Endothelial cell (in vitro differentiated cells): ENCODE data around the gene NOTO. TPM values are rescaled to one million over a fixed set of nuclear protein-coding genes. Genes with fewer than 3 reads are reported as not detected.

Source experiments
- DNase-seq: peaks from one replicate; pipeline ENCODE4 v3.0.0; 2021; ENCODE audit warnings: low spot score
- H3K27ac Mint-ChIP-seq: one replicate; pipeline ENCODE4 v1.8.0; 2021; ENCODE audit warnings: mixed read lengths, inconsistent platforms; ENCODE audit not compliant: unreplicated experiment
- H3K27me3 Mint-ChIP-seq: one replicate; pipeline ENCODE4 v1.8.0; 2021; ENCODE audit warnings: mild to moderate bottlenecking, moderate library complexity, mixed read lengths, inconsistent platforms; ENCODE audit not compliant: unreplicated experiment
- H3K36me3 Mint-ChIP-seq: one replicate; pipeline ENCODE4 v1.8.0; 2021; ENCODE audit warnings: mild to moderate bottlenecking, low read depth, mixed read lengths, inconsistent platforms; ENCODE audit not compliant: unreplicated experiment
- H3K4me1 Mint-ChIP-seq: one replicate; pipeline ENCODE4 v1.8.0; 2021; ENCODE audit warnings: mild to moderate bottlenecking, mixed read lengths, inconsistent platforms; ENCODE audit not compliant: unreplicated experiment
- H3K4me3 Mint-ChIP-seq: one replicate; pipeline ENCODE4 v1.8.0; 2021; ENCODE audit warnings: mild to moderate bottlenecking, mixed read lengths, inconsistent platforms; ENCODE audit not compliant: unreplicated experiment
- H3K9me3 Mint-ChIP-seq: one replicate; pipeline ENCODE4 v1.8.0; 2021; ENCODE audit warnings: mixed read lengths, inconsistent platforms; ENCODE audit not compliant: unreplicated experiment
- total RNA-seq: library from RNA; stranded (reverse); fragmentation: NEBNext Ultra II Directional; extraction: Animal tissue kit (Norgen Biotek cat#: 25700); gene quantifications from one replicate; pipeline ENCODE4 v1.2.1, GENCODE V29; 2021; ENCODE audit not compliant: unreplicated experiment
- TF ChIP-seq, protein P1 (sequence below): fragments of 200-600 bp; sonication (generic); IDR thresholded peaks from one replicate; pipeline ENCODE4 v1.5.0; 2021; ENCODE audit warnings: antibody characterized with exemption; ENCODE audit not compliant: unreplicated experiment

NOTO gene
- total RNA-seq, 1 donor from 2014 or later, result not detected

DNA sequence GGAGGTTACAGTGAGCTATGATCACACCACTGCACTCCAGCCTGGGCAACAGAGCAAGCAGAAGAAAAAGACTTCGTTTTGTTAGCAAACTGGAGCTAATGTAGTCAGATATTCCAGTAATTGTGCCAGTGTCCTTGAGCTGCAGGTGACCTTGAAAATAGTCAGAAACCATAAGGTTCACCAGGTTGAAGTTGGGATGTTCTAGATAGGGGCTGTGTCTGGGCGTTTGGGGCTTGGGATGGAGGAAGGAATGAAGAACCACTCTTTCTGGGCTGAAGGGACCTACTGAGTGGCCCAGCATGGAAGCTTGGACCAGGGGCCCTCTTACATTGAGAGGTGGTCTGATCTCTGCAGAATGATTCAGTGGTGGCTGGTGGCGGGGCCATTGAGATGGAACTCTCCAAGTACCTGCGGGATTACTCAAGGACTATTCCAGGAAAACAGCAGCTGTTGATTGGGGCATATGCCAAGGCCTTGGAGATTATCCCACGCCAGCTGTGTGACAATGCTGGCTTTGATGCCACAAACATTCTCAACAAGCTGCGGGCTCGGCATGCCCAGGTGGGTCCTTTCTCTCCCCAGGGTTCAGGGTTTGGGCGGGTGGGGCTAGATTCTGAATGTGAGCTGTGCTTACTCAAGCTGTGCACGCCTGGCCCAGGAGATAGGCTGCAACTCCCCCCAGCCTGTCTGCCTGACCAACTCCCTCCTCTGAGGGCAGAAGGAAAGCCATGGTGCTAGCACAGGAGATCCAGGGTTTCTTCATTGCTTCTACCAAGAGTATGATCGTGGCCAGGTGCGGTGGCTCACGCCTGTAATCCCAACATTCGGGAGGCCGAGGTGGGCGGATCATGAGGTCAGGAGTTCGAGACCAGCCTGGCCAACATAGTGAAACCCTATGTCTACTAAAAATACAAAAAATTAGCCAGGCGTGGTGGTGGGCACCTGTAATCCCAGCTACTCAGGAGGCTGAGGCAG is 48.8 kb downstream of the NOTO start:
- Mint-ChIP-seq H3K27ac (no peak overlapping the region), H3K36me3 (peaks cover 51% of the 10 kb centered on the region), H3K27me3 (peaks cover 10% of the 10 kb centered on the region), H3K4me1 (no peaks in the 10 kb centered on the region), H3K4me3 (peak overlapping the region; percentile 29), H3K9me3 (no peaks in the 10 kb centered on the region)
- no peak for DNase-seq
- TF ChIP-seq, protein P1, sequence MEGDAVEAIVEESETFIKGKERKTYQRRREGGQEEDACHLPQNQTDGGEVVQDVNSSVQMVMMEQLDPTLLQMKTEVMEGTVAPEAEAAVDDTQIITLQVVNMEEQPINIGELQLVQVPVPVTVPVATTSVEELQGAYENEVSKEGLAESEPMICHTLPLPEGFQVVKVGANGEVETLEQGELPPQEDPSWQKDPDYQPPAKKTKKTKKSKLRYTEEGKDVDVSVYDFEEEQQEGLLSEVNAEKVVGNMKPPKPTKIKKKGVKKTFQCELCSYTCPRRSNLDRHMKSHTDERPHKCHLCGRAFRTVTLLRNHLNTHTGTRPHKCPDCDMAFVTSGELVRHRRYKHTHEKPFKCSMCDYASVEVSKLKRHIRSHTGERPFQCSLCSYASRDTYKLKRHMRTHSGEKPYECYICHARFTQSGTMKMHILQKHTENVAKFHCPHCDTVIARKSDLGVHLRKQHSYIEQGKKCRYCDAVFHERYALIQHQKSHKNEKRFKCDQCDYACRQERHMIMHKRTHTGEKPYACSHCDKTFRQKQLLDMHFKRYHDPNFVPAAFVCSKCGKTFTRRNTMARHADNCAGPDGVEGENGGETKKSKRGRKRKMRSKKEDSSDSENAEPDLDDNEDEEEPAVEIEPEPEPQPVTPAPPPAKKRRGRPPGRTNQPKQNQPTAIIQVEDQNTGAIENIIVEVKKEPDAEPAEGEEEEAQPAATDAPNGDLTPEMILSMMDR, result no peak

DNA sequence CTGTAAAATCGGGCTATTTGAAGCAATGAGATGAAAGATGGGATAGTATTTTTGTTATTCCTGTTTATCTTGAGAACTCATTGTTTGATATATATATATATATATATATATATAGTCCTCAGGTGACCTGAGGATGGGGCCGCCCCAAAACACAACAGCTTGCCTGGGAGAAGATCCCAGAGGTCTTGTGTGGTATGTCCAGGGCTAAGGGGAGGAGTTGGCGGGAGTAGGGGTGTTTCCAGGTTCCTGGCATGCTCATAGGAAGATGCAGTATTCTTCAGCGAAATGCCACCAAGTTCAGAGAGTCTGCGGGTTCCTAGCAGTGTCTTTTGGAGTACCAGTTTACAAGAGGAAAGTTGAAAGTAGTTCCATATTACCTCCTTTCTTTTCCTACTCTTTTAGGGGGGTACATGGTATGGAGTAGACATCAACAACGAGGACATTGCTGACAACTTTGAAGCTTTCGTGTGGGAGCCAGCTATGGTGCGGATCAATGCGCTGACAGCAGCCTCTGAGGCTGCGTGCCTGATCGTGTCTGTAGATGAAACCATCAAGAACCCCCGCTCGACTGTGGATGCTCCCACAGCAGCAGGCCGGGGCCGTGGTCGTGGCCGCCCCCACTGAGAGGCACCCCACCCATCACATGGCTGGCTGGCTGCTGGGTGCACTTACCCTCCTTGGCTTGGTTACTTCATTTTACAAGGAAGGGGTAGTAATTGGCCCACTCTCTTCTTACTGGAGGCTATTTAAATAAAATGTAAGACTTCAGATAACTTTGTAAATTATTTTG is 50.1 kb downstream of the NOTO start:
- Mint-ChIP-seq H3K36me3 (peaks cover 39% of the 10 kb centered on the region), H3K27ac (no peak overlapping the region)
- DNase-seq, result no peak

DNA sequence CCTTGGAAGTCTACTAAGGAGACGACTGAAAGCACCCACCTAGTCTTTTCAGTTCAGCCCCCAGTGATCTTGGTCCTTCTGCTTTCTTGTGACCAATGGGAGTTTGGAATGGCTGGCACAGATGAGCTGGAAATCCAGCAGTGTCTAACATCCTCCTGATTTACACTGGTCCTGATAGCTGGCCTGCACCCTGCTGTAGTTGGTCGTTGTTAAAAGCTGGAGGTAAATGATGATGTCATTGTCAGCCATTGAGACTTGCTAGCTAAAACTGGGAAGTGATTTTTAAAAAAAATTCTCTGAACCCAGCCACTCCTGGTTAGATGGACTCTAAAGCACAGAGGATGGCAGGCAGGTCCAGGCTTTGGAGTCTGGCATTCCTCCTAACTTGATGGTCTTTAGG is 51.0 kb downstream of the NOTO start:
- Mint-ChIP-seq H3K27me3 (peaks cover 15% of the 10 kb centered on the region), H3K36me3 (peaks cover 36% of the 10 kb centered on the region), H3K9me3 (no peaks in the 10 kb centered on the region), H3K4me1 (no peaks in the 10 kb centered on the region), H3K4me3 (peak overlapping the region; percentile 45), H3K27ac (no peak overlapping the region)
- DNase-seq, result no peak
- TF ChIP-seq, protein P1, result no peak

More for the DNA sequence above, 50.1 kb downstream of the NOTO start:
- no peaks in the 10 kb centered on the region for H3K9me3 Mint-ChIP-seq
- no peak overlapping the region for H3K4me3 Mint-ChIP-seq
- no peaks in the 10 kb centered on the region for H3K4me1 Mint-ChIP-seq
- TF ChIP-seq, protein P1, result no peak
- peaks cover 15% of the 10 kb centered on the region for H3K27me3 Mint-ChIP-seq

DNA sequence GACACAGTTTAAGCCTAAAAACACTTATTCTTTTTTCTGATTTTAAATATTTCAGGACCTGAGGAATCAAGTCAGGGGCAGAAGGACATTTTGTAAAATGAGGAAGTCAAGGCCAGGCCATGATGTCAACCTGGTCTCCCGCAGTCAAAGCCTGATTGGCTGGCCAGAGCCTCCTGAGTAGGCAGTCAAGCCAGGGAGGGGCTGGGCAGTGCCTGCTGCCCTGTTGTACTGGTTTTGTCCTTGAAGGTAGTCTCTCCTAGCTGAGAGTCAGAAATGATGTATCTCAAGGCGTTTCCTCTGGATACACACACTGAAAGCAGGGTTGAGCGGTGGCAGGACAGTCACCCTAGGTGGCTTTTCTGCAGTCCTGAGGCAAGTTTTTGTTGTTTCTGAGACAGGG is 51.5 kb downstream of the NOTO start:
- H3K9me3 Mint-ChIP-seq, result no peaks in the 10 kb centered on the region
- H3K4me1 Mint-ChIP-seq, result no peaks in the 10 kb centered on the region
- peaks cover 15% of the 10 kb centered on the region for H3K27me3 Mint-ChIP-seq
- H3K36me3 Mint-ChIP-seq, result peaks cover 32% of the 10 kb centered on the region
- H3K27ac Mint-ChIP-seq, result no peak overlapping the region
- no peak overlapping the region for H3K4me3 Mint-ChIP-seq
- DNase-seq, result no peak
- TF ChIP-seq, protein P1, result no peak
